ENCODE data around the gene CCER1.
A peak's percentile ranks its signal among the peaks of the same experiment; 100 is the strongest.

The CCER1 gene

GRCh38 chr12:90965204-90965603 lies 10.2 kb upstream of the CCER1 start:
- no peak for DNase-seq

- DNase-seq, result no peak
Observed at GRCh38 chr12:90964616-90965015, 9.6 kb upstream of the CCER1 start.

GRCh38 chr12:90963946-90964345 lies 9.0 kb upstream of the CCER1 start:
- DNase-seq, result no peak

GRCh38 chr12:90961154-90961553 lies 6.2 kb upstream of the CCER1 start:
- DNase-seq, result no peak

- DNase-seq, result peak in 1 of 5 donors; percentile 13
Observed at GRCh38 chr12:90959538-90960139, 4.7 kb upstream of the CCER1 start.

GRCh38 chr12:90959032-90959431 lies 4.1 kb upstream of the CCER1 start:
- DNase-seq, result no peak

GRCh38 chr12:90958347-90958746 lies 3.4 kb upstream of the CCER1 start:
- no peak for DNase-seq

- DNase-seq, result no peak
Observed at GRCh38 chr12:90954428-90954827, 548 bp downstream of the CCER1 start.

- DNase-seq, result peak in 1 of 5 donors; percentile 11
Observed at GRCh38 chr12:90953956-90954421, 987 bp downstream of the CCER1 start.

GRCh38 chr12:90951432-90952105 lies 3.4 kb downstream of the CCER1 start:
- DNase-seq, result no peak

- no peak for DNase-seq
Observed at GRCh38 chr12:90947869-90948268, 7.1 kb downstream of the CCER1 start.

- peak in 1 of 5 donors; percentile 9 for DNase-seq
Observed at GRCh38 chr12:90945070-90945649, 9.8 kb downstream of the CCER1 start.

GRCh38 chr12:90943255-90943654 lies 11.7 kb downstream of the CCER1 start:
- no peak for DNase-seq

GRCh38 chr12:90940872-90941499 lies 14.0 kb downstream of the CCER1 start:
- peak in 1 of 5 donors; percentile 4 for DNase-seq

- no peak for DNase-seq
Observed at GRCh38 chr12:90939382-90939781, 15.6 kb downstream of the CCER1 start.

GRCh38 chr12:90938451-90938850 lies 16.5 kb downstream of the CCER1 start:
- DNase-seq, result no peak

GRCh38 chr12:90937651-90938050 lies 17.3 kb downstream of the CCER1 start:
- no peak for DNase-seq

- no peak for DNase-seq
Observed at GRCh38 chr12:90936230-90937005, 18.6 kb downstream of the CCER1 start.

GRCh38 chr12:90925562-90925961 lies 29.4 kb downstream of the CCER1 start:
- no peak for DNase-seq

- DNase-seq, result no peak
Observed at GRCh38 chr12:90924406-90924805, 30.6 kb downstream of the CCER1 start.

- DNase-seq, result no peak
Observed at GRCh38 chr12:90922145-90922627, 32.8 kb downstream of the CCER1 start.

- DNase-seq, result no peak
Observed at GRCh38 chr12:90921536-90921935, 33.4 kb downstream of the CCER1 start.

- DNase-seq, result no peak
Observed at GRCh38 chr12:90920222-90920621, 34.8 kb downstream of the CCER1 start.
